ENCODE measurements around the gene NCS1. TPM values are rescaled to one million over a fixed set of nuclear protein-coding genes. Genes with fewer than 3 reads are reported as not detected.

The NCS1 gene
- total RNA-seq, 1 donor from 2014 or later = 39.5 TPM

- DNase-seq (ENCODE audit: extremely low read depth, low read depth, low spot score) = no peak
Measured at GRCh38 chr9:130174920-130175321, 2.7 kb downstream of the NCS1 start.

- DNase-seq (ENCODE audit: extremely low read depth, low read depth, low spot score) = no peak
Measured at GRCh38 chr9:130175355-130175754, 3.2 kb downstream of the NCS1 start.

- no peak for DNase-seq (ENCODE audit: extremely low read depth, low read depth, low spot score)
Measured at GRCh38 chr9:130176760-130177159, 4.6 kb downstream of the NCS1 start.

- no peak for DNase-seq (ENCODE audit: extremely low read depth, low read depth, low spot score)
Measured at GRCh38 chr9:130177898-130178805, 5.9 kb downstream of the NCS1 start.

- DNase-seq (ENCODE audit: extremely low read depth, low read depth, low spot score) = no peak
Measured at GRCh38 chr9:130179331-130179907, 7.2 kb downstream of the NCS1 start.

- DNase-seq (ENCODE audit: extremely low read depth, low read depth, low spot score) = no peak
Measured at GRCh38 chr9:130180516-130180915, 8.3 kb downstream of the NCS1 start.

- no peak for DNase-seq (ENCODE audit: extremely low read depth, low read depth, low spot score)
Measured at GRCh38 chr9:130181678-130182380, 9.6 kb downstream of the NCS1 start.

- no peak for DNase-seq (ENCODE audit: extremely low read depth, low read depth, low spot score)
Measured at GRCh38 chr9:130182381-130182909, 10.2 kb downstream of the NCS1 start.

GRCh38 chr9:130183133-130183762 lies 11.0 kb downstream of the NCS1 start:
- DNase-seq (ENCODE audit: extremely low read depth, low read depth, low spot score) = no peak

GRCh38 chr9:130185017-130185416 lies 12.8 kb downstream of the NCS1 start:
- DNase-seq (ENCODE audit: extremely low read depth, low read depth, low spot score) = no peak

GRCh38 chr9:130185490-130186031 lies 13.4 kb downstream of the NCS1 start:
- DNase-seq (ENCODE audit: extremely low read depth, low read depth, low spot score) = no peak

GRCh38 chr9:130186051-130186450 lies 13.8 kb downstream of the NCS1 start:
- no peak for DNase-seq (ENCODE audit: extremely low read depth, low read depth, low spot score)

GRCh38 chr9:130186839-130187522 lies 14.8 kb downstream of the NCS1 start:
- no peak for DNase-seq (ENCODE audit: extremely low read depth, low read depth, low spot score)

- no peak for DNase-seq (ENCODE audit: extremely low read depth, low read depth, low spot score)
Measured at GRCh38 chr9:130187523-130187846, 15.3 kb downstream of the NCS1 start.

- DNase-seq (ENCODE audit: extremely low read depth, low read depth, low spot score) = no peak
Measured at GRCh38 chr9:130188860-130189481, 16.8 kb downstream of the NCS1 start.

- no peak for DNase-seq (ENCODE audit: extremely low read depth, low read depth, low spot score)
Measured at GRCh38 chr9:130189840-130190239, 17.6 kb downstream of the NCS1 start.

- DNase-seq (ENCODE audit: extremely low read depth, low read depth, low spot score) = no peak
Measured at GRCh38 chr9:130191068-130191748, 19.0 kb downstream of the NCS1 start.

GRCh38 chr9:130191749-130192120 lies 19.5 kb downstream of the NCS1 start:
- no peak for DNase-seq (ENCODE audit: extremely low read depth, low read depth, low spot score)

- no peak for DNase-seq (ENCODE audit: extremely low read depth, low read depth, low spot score)
Measured at GRCh38 chr9:130192382-130192999, 20.3 kb downstream of the NCS1 start.
